ENCODE data around the gene PARD3.

- no peak for TF ChIP-seq CTCF (IDR thresholded peaks at IDR 0.05; ENCODE audit: low read depth, low read length, poor library complexity, severe bottlenecking)
- TF ChIP-seq EZH2phosphoT487 (IDR thresholded peaks at IDR 0.05; ENCODE audit: borderline replicate concordance, low read length) = no peak
These were observed 34.9 kb upstream of the PARD3 start for GRCh38 chr10:34850036-34850435.
